Hindlimb muscle (tissue), 1 donor: ENCODE data around the gene FHDC1. TPM values are rescaled to one million over a fixed set of nuclear protein-coding genes. Genes with fewer than 3 reads are reported as not detected.

ENCODE experiments used
- DNase-seq: peaks from one replicate; pipeline ENCODE4 v3.0.0-alpha.2; 2013
- polyA plus RNA-seq: library from polyadenylated mRNA; unstranded; fragments of 120-200 nt; gene quantifications from one replicate; pipeline ENCODE4 v1.2.1, GENCODE V29; 2013; ENCODE audit not compliant: insufficient read length

FHDC1 gene
- polyA plus RNA-seq, 1 donor = 5.9 TPM

DNA sequence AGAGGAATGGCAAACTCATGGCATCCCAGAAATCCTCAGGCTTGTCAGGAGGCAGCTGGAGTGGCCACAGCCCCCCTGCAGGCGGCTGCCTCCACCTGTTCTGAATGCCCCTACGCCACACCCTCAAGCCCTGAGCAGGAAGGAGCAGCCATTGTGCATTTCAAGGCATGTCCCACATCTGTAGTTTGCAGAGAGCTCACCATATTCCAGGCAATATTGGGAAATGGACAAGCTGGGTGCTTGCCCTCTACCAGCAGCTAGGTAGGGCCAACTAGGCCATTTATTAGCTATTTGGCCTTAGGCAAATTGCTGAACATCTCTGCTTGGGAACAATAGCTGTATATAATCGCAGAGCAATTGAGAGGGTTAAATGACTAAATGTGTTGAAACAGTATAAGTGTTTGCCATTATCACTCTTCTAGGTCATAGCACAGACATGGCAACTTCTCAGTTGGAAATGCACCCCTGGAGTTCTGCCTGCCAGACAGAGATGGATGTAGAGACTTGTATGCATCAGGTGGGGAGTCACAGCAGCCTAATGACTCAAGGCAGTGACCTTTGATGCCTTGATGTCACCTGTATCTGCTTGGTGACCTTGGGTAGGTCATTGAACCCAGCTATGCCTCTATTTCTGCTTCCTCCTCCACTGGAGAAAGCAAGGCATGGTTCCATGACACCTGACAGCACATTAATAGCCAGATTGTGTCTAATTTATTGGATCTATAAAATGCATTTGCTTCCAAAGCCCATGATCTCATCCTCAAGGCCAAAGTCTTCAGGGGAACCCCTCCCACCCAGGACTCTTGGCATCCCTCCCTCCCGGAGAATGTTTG is 52.8 kb downstream of the FHDC1 start:
- no peak for DNase-seq

DNA sequence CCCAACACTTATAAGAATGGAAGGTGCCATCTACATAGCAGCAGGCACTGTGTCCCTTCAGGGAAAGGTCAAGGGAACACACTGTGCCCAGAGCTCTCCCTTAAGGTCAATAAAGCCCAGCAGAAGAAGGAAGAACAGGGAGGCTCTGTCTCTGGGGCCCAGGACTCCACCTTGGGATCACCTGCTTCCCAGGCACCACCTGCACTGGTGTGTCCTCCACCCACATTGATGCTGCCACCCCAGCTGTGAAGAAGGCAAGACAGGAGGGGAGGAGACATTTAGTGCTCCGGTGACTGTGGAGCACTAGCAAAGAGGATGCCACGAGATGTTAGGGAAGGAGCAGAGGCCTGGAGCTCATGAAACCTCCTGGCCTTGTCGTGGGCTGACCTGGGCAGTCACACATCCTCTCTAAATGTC is 53.4 kb downstream of the FHDC1 start:
- DNase-seq = no peak

DNA sequence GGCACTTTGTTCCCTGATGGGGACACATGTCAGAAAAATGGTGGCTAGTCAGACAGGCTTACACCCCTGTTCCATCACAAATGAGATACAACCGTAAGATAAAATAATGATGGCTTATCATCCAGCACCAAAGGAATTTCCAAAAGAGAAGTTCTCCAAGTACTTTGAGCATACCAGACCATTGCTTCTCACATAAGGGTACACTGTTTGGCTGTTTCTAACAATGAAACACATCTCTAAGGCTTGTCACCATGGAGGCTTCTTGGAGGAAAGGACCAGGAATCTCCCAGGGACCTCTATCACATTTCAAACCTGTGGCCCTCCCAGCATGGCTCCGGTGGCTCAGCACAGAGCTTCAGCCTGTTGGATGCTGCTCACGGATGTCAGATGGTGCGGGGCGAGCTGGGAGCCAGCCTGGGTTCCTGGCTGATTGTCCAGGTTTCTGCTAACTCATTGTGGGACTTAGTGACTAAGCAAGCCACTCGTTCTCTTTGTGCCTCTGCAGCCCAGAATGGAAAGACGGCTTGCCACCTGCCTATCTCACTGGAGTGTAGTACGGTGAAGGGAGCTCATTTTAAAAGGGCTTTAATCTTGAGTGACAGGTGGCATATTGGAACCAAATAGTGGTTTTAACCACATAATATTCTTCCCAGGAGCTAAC is 54.5 kb downstream of the FHDC1 start:
- DNase-seq = no peak

DNA sequence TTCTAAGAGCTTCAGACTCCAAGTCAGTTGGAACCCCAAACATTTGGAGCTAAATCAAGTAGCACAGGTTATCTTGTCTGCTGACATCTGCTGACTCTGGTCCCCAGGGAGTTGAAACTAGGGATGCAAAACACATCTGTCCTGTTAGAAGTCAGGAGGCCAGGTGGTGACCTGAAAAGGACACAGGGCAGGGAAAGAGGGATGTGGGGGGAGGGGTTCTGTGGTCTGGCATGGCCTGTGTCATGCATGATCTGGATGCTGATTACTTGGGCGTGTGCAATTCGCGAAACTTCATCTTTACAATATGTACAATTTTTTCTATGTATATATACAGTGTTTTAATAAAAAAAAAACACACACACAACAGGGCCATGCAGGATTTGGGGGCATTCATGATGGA is 55.3 kb downstream of the FHDC1 start:
- DNase-seq = no peak

DNA sequence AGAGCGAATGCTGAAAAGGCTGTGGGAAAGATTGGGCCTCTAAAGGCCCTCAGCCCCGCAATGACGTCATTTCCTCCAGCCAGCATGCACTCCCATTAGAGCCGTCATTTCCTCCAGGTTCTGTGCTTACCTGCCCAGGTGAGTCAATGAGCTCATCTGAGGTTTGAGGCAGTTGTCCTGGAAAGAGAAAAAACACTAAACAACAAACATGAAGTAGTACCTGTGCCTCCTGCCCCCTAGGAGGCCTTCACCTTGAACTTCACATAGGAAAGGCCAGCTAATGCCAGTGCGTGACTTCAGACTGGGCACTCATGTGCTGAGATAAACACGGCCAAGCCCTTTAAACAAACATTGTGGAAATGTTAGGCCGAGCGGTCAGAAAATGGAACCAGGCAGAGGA is 55.9 kb downstream of the FHDC1 start:
- DNase-seq = no peak

DNA sequence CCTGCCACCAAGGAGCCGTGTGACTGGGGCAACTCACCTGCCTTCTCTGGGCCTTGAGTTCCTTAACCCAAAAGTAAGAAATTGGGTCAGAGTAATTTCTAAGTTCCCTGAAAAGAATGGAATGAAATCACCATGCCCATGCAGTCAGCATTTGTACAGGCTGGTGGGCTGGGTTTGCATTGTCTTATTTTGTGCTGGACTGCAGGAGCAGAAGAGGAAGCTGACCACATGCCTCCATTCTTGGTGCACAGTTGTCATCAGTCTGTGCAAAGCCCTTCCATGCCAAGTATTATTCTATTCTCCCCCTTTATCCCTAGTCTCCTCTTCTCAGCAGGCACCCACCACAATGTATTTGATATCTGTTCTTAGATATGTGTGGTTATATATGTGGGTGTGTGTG is 56.3 kb downstream of the FHDC1 start:
- no peak for DNase-seq

DNA sequence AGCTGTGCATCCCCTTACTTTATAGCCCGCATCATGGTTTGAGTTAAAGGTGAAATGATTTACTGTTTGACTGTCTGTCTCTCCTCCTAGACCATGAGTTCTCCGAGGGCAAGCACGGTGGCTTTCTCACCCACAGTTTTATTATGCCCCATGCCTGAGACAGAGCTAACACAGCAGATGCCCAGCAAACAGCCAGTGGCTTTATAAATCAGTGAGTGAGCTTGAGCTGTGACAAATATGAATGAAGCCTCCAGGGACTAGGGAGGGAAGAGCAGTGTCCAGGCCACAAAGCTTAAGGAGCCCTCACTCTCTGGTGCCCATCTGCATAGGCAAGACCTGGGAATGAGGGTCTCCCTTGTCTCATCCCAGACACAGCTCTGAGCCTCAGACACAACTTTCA is 57.9 kb downstream of the FHDC1 start:
- no peak for DNase-seq

DNA sequence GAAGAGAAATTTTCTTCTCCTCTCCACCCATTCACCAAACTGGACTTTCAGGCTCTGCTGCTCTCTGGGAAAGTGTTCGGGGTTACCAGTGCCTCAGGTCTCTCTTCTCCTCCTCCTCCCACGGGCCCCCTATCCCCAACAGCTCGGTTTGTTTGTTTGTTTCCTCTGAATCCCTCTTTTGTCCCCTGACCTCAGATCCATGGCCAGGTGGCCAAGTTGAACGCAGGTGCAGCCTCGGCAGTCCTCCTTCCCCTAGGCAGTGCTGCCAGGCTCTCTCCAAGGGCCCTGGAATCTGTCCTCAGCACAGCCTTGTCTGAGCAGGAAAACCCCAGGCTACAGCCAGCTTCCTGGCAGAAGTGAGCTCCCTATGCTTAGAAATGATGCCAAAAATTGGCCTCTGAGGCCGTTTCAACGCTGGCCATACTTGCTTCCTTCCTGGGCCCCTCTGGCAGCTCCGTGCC is 60.0 kb downstream of the FHDC1 start:
- no peak for DNase-seq

DNA sequence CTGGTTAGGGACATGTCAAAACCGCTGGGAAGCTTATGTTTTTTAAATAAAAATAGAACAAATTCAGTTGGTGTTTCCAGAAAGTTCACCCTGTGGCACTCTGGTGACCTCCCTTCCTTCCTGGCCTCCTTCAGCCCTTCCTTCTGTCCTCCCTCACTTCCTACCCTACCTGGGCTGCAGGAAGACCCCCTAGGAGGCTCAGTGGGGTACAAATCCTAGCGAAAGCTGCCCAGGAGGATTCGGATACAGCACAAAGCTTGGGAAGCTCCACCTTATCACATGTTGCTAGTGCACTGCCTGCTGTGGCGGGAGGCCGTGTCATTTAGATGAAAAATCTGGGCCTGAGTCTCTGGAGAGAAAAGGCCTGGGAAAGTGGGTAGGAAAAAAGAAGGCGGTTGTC is 60.5 kb downstream of the FHDC1 start:
- no peak for DNase-seq

DNA sequence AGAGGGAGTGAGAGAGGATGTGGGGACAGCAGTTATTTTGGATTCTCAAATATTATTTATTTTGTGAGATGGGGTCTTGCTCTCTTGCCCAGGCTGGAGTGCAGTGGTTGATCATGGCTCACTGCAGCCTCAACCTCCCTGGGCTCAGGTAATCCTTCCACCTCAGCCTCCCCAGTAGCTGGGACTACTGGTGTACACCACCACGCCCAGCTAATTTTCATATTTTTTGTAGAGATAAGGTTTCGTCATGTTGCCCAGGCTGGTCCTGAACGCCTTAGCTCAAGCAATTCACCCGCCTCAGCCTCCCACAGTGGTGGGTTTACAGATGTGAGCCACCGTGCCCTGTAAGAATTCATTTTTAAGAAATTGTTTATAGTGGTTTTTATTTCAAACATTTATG is 61.2 kb downstream of the FHDC1 start:
- no peak for DNase-seq

DNA sequence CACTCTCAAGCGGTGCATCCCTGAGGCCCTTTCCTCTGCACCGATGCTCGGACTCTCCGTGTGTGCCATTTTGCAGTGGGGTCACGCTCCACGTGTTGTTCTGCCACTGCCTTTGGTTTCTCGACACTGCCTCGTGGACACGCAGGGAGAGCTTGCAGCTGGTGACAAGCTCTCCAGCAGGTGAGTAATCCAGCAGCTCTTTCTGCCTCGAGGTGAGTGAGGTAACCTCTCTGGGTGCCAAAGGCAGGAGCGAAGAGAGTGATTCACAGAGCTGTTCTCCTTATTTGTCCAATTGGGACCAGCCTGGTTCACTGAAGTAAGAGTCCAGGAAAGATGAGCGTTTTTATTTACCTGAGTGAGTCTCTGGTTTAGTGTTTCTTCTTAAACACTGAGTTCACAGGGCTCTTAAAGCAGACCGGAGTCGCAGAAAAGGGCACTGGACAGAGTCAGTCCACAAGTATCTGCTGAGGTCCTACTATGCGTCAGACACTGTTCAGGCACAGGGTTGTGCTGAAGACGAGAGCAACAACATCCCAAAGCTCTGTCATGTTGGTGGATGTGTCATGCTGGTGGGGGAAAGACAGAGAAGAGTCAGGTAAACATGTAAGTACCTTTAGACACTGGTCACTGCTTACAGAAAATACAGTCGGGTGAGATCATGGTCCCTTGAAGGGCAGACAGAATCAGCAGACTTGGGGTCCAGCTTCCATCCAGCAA is 61.8 kb downstream of the FHDC1 start:
- no peak for DNase-seq

DNA sequence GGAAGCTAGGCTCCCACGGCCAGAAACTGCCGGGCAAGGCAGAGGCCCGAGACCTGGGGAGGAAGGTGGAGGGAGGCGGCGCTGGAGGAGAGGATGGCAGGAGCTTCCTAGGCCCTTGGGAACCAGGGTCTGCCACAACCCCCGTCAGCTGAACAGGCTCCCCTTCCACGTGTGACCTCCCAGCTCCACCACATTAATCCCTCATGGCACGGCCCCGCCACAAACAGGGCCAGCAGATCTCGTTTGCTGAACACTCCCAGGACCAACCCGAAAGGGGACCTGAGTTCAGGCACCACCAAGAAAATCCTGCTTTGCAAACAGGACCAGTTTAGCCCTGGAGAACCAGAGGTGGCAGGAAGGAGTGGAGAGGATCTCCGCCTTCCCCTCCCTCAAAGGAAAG is 62.7 kb downstream of the FHDC1 start:
- DNase-seq = no peak

DNA sequence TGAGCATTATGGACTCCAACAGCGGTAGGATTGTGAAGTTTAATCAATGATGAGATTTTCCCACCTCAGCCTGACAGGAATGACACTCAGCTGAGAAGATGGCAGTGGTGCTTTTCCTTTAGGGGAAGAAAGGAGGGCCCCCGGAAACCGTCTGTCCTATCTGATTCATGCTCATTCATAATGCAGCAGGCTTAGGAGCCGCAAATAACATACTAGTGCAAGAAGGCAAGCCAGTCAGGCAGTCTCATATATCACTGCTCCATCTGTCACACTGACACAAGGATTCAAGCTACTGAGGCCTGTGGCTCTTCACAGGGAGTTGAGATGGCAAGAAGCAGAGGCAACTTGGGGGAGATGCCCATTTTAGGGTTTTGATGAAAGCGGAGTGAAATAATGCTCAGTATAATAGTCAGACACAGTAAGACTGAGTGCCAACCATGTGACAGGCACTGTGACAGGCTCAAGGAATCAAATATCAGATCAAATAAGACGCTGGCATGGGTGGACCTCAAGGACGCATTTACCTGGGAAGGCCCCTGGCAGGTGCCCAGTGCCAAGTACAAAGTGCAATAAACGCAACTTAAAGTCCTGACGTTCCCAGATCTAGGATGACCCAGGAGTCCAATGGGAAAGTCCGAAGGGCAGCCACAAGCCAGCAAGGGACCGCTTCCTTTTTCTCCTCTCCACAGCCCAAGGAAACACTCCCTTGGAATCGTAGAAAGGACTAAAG is 63.4 kb downstream of the FHDC1 start:
- DNase-seq = no peak

DNA sequence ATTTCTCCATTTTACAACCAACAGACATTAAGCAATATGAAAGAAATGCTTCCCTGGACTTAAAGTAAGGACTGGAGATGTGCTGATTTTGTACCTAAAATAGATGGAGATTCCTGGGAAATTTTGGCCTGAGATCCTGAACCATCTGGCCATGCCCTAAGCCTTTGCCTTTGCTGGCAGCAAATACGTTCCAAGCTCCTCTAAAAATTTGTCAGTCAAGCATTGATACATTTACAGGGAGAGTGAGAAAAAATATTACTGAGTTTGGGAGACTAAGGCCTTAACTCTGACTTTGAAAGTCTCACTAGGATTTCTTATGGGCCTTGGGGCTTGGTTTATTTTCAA is 63.9 kb downstream of the FHDC1 start:
- DNase-seq = no peak

DNA sequence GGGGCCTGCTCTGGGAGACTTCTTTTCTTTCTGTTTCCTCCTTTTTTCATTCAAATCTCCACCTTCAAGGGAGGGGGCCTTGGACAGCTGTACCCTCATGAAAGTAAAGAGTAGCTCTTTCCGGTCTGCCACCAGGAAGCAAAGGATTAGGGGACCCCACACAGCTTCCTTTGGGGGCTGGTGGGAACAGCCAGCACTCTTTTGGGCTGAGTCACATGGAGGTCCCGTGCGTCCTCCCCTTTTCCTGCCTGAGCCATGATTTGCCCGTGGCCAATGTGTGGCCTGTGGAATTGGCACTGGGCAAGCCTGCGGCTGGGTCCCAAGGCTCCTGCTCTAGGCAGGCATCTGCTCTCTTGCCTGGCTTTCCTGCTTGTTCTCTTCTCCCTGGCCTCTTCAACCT is 65.5 kb downstream of the FHDC1 start:
- no peak for DNase-seq

DNA sequence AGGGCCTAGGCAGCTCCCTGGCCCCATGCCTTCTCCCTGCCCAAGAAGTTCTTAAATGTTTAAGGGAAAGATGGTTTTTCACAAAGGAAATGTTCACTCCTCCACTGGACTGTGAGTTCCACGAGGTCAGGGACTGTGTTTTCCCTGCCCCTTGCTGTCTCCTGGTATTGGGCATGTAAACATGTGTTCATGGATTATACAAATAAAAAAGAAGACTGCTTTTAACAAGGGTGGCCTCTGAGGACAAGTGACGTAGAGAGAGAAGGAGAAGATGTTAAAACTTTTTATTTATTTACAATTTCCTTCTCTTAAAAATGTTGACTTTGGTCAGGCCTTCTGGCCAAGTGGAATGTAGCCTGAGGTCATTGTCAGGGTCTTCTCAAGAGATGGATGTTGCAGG is 66.0 kb downstream of the FHDC1 start:
- DNase-seq = no peak

DNA sequence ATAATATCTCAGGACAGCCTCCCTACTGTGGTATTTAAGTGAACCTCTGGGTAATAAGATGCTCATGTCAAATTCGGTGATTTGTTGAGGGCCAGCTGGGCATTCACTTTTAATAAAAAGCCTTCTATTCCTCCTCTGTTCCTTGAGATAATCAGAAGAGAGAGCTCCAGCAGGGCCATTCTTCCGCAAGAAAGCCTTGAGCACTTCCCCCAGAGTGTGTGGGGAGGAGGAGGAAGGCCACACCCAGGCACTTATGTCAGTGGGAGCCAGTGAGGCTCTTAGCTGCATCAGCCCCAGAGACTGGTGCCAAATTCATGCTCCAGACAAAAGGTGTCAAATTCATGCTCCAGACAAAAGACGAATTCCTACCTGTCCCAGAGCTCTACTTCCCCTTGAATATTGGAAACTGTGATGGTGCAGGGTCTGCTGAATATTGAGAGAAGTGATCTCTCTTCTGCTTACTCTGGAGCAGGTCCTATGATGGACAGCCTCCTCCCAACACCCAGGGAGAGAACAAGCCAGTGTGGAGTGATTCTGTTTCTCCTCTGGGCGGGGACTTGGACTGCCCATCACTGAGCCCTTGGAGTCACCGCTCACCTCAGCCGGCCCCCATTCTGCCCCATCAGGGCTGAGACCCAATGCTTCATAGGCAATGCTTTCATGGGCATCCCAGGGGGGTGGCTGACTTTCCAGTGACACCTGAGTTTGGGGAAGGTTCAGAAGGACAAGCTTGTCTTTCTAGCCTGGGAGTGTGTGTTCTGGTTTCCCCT is 68.1 kb downstream of the FHDC1 start:
- DNase-seq = no peak

DNA sequence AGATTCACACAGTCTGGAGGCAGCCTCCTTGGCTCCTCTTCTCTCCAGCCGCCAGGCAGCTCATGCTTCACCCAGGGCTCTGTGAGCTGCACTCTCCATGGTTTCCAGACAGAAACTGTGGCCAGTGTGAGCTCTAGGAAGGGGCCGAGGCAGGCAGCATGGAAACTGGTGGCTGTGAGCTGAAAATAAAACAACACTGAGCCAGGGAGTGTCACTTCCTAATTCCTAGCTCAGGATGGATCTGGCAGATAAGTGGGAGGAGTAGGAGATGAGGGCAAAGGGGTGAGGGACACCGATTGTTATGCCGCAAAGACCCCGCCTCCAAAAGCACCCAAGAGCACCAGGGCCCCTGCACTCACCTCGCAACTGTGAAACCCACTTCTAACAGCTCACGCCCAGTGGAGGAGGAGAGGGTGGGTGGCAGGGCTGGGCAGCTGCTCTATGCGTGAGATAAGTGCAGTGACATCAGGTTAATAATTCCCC is 69.8 kb downstream of the FHDC1 start:
- DNase-seq = no peak

DNA sequence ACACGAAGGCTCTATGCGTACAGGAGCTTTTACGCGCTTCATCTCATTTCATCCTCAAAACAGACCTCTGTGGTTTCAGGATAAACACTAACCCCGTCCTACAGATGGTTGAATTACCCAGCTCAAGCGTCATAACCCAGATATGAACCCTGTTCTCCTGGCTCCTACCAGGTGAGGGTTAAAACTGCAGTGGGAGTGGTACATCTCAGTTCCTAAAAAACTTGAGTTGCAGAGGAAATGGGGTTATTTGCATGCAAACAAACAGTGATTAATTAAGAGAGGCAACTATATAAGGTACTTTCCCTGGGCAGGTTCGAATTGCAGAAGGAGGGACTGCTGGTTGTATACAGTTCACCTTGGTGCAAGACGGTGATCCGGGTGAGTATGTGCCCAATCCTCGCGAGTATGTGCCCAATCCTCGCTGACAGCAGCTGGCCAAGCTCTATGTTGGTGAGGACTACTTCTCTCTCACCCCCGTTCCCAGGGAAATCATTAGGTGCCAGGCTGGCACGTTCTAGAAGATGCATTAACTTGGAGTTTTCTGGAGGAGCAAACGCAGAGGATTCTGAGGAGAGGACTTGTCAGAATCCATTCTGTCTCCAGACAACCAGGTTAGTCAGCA is 72.6 kb downstream of the FHDC1 start:
- DNase-seq = no peak

DNA sequence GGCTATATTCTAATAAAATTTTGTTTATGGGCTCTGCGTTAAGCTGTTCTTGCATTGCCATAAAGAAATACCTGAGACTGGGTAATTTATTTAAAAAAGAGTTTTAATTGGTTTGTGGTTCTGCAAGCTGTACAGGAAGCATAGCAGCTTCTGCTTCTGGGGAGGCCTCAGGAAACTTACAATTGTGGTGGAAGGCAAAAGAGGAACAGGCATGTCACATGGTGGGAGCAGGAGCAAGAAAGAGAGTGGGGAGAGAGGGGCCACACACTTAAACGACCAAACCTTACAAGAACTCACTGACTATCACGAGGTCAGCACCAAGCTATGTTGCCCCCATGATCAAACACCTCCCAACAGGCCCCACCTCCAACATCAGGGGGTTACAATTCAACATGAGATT is 74.0 kb downstream of the FHDC1 start:
- no peak for DNase-seq

DNA sequence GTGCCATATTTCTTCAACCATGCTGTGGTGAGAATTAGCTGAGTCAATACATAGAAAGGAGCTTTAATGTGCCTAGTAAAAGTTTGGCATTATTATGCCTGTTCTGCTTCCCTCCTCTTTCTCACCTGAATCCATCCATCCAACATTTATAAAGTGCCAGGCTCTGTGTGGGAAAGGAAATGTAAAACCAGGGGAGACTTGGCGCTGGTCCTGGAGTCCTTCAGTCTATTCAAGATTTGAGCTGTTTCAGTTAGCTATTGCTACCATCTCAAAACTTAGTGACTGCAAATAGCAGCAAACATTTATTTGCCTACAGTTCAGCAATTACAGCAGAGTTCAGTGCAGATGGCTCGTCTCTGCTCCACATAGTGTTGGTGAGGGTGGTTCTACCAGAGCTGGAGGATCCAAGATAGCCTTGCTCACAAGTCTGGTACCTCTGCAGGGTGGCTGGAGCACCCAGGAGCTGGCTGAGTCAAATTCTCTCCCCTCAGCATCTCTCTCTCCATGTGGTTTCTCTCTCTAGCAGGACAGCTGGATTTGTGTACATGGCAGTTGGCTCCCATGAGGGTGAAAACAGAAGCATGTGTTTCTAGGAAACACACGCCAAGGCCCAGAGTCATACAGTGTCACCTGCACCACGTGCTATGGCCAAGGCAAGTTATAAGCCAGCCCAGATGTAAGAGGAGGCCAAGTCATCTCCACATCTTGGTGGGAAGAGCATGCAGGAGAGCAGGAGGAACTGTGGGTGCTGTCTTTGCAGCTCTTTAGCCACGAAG is 77.3 kb downstream of the FHDC1 start:
- peak; percentile 49 for DNase-seq
